ENCODE data around the gene TSSC4.

TSSC4 gene

DNA sequence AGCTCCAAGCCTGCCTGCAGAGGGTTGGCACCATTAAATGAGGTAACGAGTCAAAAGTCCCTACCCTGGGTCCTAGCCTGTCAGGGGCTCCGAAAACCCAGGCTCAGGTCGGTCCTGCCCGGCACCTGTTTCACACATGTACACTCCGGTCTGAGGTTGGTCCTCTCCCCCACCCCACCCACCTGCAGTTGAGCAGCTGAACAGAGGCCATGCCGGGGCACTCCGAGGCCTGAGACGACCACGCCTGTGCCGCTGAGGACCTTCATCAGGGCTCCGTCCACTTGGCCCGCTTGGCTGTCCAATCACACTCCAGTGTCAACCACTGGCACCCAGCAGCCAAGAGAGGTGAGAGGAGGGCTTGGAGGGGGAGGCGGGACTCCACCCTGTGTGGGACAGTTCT, 1.6 kb downstream of the TSSC4 start:
- DNase-seq, result no peak

DNA sequence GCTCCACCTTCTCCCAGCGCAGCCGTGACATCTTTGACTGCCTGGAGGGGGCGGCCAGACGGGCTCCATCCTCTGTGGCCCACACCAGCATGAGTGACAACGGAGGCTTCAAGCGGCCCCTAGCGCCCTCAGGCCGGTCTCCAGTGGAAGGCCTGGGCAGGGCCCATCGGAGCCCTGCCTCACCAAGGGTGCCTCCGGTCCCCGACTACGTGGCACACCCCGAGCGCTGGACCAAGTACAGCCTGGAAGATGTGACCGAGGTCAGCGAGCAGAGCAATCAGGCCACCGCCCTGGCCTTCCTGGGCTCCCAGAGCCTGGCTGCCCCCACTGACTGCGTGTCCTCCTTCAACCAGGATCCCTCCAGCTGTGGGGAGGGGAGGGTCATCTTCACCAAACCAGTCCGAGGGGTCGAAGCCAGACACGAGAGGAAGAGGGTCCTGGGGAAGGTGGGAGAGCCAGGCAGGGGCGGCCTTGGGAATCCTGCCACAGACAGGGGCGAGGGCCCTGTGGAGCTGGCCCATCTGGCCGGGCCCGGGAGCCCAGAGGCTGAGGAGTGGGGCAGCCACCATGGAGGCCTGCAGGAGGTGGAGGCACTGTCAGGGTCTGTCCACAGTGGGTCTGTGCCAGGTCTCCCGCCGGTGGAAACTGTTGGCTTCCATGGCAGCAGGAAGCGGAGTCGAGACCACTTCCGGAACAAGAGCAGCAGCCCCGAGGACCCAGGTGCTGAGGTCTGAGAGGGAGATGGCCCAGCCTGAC, 2.5 kb downstream of the TSSC4 start:
- DNase-seq, result no peak

DNA sequence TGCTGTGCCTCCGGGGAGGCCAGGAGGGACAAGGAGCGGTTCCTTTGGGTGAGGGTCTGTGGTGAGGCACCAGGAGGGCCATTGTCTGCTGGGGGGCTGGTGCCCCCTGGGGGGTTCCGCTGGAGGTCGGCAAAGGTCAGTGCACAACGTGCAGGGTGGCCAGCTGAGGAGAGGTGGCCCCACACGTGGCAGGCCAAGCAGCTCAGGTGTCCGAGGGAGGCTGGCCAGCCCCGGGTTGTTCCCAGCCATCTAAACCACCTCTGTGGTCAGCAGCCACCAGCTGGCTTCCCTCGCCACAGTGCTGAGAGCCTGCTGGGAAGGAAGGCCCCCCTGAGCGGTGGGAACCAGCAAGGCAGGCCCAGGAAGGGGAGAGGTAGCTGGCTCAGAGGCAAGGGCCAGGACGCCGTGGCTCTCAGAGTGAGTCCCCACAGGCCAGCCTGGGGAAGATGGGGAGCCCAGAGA, 4.2 kb downstream of the TSSC4 start:
- DNase-seq, result no peak

DNA sequence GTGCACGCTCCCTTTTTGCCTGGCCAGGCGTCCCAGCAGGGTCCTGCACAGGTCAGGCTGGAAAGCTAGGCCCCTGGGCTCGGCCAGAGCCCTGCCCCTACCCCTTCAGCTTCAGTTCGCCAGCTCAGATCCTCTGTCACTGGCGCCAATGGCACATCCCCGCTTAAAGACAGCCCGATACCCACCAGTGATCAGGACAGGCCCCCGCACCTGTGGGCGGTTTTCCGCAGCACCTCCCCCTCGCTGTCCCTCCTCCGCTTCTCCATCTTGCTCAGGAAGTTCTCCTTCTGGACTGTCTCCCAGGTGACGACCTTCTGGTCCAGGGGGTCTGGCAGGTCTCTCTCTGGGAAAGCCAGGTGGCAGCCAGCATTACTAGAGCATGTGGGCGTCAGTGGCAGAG, 5.9 kb downstream of the TSSC4 start:
- DNase-seq, result no peak

DNA sequence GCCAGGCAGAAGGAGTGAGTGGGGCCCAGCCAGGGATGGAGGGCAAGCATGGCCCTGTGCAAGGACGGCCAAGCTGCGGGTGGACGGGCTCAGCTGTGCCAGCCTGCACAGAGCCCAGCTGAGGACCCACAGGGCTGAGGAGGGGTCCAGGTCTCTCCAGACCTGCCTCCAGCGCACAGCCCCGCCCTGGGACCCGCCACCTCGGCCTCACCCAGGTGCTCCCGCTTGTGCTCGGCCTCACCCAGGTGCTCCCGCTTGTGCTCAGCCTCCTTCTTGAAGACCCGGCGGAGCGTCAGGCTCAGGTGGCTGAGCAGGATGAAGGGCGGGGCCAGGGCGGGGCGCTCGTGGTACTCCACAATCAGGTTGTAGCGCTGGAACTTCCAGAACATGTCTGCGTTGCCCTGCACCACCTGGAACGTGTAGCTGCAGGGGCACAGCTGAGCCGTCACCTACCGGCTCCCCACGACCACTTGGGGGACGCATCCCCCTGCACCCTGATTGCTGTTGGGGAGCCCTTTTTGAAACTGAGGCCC, 6.4 kb downstream of the TSSC4 start:
- DNase-seq, result no peak

DNA sequence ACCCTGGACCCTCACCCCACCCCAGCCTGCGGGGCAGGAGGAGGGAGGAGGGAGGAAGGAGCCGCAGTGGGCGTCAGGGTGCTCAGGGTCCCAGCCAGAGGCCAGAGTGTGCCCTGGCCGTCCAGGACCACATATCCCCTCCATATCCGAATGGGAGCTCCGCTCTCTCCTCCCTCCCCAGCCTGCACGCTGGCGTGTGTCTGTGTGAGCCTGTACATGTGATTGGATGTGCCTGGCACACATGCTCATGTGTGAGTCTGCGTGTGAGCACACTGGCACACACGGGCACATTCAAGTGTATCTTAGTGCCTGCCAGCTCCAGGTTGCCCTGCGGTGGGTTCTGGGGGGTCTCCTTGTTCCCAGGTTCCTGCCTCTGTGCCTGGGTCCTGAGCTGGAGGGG, 8.1 kb downstream of the TSSC4 start:
- no peak for DNase-seq

DNA sequence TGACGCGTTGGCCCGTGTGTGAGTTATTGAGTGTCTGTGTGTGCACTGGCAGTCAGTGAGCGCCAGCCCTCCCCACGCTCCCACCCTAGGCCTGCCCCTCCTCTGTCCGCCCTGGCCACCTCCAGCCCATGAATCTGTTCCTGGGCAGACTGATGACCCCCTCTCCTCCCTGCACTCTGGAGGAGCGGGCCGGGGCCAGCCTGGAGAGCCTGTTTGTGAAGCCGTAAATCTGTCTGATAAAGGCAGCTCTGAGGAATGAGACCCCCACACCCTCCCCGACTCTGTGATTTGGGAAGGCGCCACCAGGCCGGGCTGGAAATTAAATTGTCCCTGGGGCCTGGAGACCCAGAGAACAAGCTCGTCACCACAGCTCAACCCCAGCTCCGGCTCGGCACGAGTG, 8.6 kb downstream of the TSSC4 start:
- no peak for DNase-seq

DNA sequence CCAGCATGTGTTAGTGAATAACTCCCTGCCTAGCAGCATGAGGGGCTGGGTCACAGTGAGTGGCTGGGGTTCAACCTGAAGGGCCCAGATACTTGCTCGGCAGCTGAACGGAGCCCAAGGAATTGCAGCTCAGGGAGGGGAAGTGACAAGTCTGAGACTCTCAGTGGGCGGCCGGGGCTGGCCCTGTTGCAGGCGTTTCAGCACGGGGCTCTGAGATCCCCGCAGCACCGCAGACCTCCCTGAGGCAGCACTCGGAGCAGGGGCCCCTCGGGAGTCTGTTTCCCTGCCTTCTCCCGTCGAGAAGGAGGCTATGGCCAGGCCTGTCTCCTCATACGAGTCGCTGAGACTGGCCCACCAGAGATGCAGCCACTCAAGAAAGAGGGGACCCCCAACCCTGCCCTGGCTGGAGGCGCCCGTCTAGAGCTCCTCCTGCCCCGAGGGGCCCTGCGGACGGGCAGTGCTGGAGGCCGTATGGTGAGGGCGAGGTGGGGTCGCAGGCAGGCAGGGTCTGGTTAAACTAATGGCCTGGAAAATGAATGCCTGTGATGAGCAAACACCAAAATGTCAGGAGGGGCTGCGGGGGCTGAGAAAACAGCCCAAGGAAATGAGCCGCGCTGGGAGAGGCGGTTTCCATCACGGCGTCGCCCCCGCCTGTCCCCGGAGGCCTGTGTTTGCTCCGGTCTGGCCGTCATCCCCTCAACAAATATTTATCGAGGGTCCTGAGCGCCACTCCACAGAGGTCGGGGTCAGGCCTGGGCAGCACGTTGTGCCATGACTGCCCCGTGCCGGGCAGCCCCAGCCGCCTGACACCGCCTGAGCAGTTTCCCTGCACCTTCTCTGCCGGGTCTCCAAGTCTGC, 9.3 kb downstream of the TSSC4 start:
- peak; percentile 25 for DNase-seq

DNA sequence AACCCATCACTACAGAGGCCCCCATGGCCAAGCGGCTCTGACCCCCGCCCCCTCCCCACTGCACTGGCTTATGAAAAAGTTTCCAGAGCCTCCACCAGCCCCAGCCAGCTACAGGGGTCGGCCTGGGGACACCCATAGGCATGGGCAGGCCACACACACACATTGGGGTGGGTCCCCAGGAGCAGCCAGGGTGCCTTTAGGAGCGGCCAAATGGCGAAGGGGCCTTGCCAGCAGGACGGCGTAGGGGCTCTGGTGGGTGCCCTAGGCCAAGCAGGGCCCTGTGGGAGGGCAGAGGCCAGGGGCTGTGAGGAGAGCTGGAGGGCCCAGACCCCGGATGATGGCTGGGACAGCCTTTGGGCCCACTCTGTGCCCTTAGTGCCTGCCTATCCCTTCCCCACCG, 10.1 kb downstream of the TSSC4 start:
- no peak for DNase-seq

DNA sequence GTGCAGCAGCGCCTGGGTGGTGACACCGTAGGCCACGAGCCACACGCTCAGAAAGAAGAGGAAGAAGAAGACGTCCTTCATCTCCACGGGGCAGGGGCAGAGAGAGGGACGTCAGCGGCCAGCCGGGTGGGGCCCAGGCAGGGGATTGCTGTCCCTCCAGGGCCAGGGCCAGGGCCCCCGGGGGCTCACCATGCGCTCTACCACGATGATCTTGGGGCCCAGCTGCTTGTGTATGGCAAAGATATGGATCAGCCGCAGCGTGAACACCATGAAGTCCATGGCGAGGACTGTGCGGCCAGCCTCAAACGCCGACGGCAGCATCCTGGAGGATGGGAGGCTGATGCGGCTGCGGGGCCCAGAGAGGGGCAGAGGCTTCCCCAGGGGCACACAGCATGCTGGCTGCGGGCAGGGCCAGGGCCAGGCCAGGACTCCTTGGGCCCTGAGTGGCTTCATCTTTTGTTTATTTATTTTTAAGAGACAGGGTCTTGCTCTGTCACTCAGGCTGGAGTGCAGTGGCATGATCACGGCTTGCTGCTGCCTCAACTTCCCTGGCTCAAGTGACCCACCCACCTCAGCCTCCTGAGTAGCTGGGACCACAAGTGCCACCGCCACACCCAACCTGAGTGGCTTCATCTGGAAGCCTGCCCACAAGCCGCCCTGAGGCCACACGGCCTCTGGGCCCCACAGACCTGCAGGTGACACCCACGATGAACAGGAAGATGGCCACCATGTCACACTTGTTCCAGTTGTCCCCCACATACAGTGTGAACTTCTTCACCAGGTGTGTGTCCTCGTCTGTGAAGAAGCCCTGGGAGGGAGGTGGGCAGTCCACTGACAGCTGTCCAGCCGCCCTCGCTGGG, 11.1 kb downstream of the TSSC4 start:
- no peak for DNase-seq

DNA sequence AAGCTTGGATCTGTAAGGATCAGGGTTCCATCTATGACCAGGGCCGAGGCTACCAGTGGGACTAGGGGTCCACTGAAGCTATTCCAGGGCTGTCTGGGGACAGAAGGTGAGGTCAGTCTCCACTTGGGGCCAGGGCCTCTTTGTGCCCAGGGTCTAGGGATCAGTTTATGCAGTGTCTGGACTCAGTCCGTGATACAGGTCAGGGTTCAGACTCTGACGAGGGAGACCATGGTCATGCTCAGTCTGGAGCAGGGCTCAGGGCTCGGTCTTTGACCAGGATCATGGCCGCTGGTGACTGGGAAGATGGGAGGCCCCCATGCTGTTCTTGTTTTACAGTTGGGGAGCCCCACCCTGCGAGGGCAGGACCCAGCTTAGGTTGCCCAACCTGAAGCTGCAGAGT, 11.8 kb downstream of the TSSC4 start:
- DNase-seq, result no peak

DNA sequence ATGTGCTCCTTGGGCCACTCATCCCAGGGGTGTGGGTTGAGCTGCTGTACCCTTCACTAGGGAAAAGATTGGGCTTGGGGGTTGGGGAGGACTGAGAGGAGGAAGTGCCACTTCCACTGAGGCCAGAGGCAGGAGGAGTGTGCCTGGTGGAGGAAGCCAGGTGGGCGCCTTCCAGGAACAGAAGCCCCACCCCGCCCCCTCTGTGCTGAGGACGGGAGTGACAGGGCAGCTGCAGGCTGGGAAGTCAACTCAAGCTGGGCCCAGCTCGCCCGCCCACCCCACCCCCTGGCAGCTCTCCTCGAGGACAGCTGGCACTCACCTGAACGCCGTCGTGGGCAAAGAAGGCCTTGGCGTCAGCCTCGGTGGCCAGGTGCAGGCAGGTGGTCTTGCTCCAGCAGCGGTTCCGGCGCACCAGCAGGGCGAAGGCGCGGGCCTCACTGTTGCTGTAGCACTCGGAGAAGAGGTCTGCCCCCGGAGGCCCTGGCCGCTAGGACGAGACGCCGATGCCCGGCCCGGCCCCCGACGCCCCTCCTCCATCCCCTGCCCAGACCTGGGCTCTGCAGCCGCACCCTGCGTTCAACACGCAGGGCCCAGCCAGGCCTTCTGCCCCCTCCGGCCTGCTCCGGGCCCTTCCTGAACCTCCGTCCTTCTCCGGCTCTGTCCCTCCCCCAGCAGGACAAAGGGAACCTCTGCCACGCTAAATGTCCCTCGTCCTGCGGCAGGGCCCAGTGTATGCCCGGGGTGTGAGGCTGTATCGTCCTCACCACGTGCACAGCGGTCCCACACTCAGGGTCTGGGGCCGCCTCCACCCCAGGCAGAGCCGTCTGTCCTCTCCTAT, 13.4 kb downstream of the TSSC4 start:
- DNase-seq, result no peak

DNA sequence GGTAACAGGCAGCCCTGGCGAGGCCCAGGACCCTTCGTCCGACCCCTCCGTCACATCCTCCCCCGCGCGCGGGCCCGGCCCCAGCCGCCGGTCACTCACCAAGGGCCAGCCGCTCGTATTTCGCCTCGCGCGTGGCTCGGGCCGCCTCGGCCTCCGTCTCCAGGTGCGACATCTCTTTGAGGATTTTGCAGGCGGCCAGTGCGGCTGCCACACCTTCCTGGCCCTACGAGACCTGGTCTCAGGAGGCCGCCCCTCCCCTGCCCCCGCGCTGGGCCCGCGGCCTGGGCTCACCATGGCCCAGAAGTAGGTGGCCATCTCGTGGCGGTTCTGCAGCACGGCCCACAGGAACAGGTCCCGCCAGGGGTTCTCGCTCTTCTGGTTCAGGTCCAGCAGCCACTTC, 14.1 kb downstream of the TSSC4 start:
- no peak for DNase-seq

DNA sequence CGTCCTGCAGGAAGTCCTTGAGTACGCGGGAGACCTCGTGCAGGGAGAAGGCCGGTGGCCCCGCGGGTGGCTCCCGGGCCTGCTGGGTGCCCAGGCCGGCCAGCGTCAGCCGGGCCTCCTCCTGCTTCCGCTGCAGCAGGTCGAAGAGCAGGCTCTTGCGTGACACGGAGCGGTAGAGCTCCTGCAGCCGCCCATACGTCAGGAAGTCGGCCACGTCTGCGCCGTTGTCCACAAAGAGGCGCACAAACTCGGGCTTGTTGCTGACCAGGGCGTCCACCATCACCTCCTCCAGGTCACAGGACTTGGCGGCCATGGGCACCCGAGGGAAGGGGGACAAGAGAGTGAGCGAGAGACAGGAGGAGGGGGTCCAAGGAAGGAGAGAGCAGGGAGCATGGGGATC, 14.6 kb downstream of the TSSC4 start:
- peak; percentile 31 for DNase-seq

DNA sequence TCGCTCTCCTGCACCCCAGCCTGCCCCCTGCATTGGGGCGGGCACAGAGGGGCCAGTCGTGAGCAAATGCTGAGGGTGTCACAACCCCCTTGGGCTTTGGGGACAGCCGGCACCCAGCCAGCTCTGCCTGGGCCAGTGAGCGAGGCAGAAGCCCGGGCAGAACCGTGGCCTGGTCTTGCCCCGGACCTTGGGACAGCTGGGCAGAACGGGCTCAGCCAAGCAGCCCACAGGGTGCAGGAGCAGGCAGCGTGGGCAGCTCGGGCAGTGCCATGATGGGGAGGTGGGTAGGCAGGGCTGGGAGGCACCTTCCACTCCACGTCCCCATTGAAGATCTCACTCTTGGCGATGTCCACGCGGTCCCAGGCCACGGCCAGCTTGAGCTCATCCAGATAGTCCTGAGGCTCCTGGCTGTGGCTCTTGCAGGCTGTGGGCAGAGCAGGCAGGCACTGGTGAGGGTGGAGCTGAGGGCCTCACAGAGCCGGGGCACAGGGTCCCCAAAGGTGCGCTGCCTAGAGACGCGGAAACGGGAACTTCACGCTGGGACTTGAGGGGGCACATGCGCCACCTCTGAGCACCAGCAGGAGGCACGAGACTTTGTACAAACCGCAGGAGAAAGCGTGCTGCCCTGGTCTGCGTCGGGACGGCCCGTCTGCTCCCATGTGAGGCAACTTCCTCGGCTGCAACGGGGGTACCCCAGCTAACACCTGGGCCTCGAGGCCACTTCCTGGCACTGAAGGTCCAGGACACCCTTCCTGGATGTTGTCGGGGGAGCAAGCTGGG, 15.2 kb downstream of the TSSC4 start:
- DNase-seq, result no peak

DNA sequence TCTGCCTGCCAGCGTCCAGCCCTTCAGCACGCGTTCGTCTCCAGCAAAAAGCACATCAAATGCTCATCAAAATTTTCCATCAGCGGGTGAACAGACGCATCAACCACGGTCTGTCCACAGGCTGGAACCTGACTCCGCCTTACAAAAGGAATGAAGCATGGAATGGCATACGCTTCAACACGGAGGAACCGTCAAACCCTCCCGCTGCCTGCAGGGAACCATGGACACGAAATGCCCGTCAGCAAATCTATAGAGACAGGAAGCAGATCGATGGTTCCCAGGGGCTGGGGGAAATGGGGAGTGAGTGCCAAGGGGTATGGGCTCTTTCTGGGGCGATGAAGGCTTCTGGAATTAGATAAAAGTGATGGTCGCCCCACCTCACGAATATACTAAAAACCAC, 16.2 kb downstream of the TSSC4 start:
- peak; percentile 21 for DNase-seq

DNA sequence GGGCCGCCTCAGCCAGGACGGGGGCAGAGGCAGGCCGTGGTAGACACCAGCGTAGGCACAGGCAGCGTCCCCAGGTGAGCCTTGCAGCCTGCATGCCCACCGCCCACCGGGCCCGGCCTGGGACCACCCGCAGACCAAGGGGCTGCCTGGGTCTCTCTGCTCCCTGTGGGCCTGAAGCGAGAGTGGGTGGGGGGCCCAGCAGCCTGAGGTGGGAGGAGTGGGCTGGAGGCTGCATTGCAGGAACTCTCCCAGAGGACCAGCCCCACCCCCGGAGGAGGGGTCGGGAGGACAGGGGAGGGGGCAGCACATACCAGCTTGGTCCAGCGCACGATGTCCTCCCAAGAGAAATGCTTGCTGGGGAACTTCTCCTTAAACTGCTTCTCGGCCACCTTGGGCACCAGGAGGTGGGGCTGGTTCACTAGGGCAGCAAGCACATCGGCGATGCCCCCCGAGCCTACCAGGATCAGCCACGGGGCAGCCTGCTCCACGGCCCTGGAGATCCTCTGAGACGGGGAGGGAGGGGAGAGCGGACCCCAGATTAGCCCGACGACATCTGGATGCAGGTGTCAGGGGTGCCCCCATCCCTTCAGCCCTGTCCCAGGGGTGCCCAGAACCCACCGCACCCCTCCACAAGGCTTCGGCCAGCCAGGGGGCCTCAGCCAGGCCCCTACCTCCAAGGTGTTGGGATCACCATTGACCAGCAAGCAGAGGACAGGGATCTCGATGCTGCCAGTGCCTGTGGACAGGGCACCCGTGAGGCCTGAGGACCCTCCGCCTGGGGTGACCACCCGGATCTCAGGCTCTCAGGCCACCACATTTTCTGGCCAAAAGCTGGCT, 17.5 kb downstream of the TSSC4 start:
- no peak for DNase-seq

DNA sequence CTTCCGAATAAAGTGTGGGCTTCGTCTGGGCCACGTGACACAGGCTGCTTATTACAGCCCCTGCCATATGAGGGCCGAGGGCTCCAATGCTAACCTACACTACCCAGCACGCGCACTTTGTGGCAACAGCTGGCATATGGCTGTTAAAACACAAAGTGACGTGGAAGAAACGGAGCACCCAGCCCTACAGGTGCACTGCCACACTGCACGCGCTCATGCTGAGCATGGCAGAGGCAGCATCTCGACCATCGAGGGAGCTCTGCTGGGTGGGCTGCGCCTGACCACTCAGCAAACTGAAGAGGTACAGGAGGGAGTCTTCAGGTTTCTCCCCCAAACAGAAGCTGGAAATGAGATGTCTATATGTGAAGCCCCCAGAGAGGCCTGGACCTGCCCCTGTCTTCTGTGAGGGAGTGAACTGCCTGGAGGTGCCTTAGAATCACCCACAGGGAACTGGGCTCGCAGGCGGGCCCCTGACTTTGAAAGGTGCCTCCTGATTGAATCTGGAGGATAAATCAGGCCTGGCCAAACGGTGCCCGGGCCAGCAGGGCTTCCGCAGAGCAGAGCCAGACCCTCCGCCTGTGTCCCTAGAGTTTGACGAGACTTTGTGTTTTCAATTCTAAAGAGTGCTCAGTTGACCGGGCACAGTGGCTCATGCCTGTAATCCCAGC, 18.3 kb downstream of the TSSC4 start:
- DNase-seq, result no peak

DNA sequence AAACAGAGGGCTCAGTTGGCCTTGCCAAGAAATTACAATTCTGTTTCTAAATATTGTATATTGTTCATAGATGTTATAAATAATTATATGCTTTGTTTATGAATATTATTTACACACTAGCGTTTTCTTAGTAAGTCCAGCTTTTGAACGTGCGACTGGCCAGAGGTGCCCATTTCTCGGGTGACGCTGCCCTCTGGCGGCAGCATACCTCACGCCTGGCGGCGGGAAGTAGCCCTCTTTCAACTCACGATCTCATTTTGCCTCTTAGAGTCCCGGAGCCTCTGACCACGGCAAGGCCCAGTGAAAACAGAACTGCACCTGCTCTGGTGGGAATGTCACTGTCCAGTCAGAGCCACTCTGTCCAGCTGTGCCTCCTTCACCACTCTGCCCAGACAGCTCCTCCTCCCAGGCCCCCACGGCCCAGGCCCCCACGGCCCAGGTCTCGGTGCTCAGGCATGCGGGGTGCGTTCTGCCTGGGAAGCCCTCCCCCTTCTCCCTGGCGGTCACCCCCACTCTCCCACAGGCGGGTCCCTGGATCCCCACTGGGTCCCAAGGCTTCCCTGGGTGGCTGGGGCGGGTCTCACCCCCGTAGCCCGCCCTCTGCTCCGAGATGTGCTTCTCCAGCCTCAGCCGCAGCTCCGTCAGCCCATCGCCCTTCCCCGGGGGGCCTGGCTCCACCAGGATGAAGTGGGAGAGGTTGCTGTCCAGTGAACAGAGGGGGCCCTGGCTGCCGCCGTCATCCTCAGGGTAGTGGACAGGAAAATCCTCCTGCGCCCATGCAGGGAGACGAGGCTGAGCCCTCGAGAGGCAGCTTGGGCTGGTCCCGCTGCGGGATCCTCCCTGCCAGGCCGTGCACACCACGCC, 19.3 kb downstream of the TSSC4 start:
- DNase-seq, result peak; percentile 71

All from NCI-H146 (cell line).